Activated T-cell treated with anti-CD3 and anti-CD28 coated beads for 4 hours (primary cell): ENCODE results near the gene NACC2.
A peak's percentile ranks its signal among the peaks of the same experiment; 100 is the strongest.
"Not testable (repeated sequence)": the region's sequence is repeated elsewhere in the genome, so short reads cannot be mapped to it uniquely, and the experiment has no call there.

Source experiments
- DNase-seq: peaks from one replicate; pipeline ENCODE4 v3.0.0-alpha.2; 2020

NACC2 gene

GRCh38 chr9:136109351-136110081 lies 14.4 kb upstream of the NACC2 start:
- peak; percentile 79 for DNase-seq

DNA sequence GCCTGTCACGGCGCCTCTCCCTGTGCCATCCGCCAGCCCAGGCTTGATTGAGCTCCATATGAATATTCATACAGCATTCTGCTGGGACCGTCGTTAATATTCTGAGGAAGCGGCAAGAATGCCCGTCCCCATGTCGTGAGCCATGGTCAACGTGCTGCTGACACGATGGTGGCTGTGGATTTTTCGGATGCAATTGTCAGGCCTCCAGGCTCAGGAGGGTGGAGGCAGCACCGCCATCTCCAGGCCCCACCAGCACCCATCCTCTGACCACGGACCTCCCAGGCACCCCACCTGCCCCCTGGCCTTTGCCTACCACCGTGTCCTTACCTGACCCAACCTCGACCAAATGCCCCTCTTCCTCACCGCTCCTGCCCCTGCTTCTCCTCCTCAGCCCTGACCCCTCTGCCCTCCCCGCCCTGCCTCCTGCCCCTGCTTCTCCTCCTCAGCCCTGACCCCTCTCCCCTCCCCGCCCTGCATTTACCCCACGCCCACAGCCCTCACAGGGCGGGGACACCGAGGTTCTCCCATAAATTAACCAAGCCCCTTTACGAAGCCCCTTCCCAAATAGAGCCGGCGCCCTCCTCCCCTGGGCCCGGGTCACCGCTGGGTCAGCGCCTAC lies 13.7 kb upstream of the NACC2 start:
- DNase-seq = no peak

- no peak for DNase-seq
Observed at GRCh38 chr9:136107953-136108647, 13.0 kb upstream of the NACC2 start.

DNA sequence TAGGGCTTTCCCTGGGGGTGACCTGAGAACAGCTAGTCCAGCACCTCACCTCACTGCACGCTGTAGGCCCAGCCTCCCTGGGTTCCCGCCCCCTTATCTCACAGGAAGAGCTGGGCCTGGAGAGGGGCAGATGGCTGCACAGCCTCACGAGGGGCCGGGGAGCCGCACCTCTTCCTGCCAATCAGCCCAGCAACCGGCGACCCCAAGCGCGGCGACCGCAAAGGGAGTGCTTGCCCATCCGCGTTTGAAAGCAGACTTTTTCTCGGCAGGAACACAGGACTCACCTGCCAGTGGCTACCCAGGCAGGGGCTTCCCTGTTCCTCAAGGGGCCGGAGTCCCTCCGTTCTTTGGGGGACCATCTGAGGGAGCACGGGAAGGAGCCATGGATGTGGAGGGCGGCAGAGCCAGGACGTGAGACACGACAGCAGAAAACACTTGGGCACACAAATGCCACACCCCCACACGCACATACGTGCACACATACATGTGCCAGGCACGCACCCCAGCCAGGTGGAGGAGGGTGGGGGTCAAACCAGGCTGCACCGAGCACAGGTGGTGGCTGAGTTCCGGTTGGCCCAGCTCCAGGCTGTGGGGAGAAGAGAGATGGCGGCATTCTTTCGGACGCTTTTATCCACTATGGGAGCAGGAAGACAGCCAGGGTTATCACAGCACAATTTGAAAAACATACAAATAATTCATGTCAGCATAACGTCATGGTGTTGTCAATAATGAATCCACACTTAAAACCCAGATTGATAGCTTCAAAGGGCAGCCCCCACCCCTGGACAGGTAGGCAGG lies 12.3 kb upstream of the NACC2 start:
- DNase-seq = no peak

- no peak for DNase-seq
Observed at GRCh38 chr9:136105398-136106135, 10.5 kb upstream of the NACC2 start.

- DNase-seq = no peak
Observed at GRCh38 chr9:136104916-136105315, 9.8 kb upstream of the NACC2 start.

- DNase-seq = no peak
Observed at GRCh38 chr9:136104488-136104800, 9.4 kb upstream of the NACC2 start.

DNA sequence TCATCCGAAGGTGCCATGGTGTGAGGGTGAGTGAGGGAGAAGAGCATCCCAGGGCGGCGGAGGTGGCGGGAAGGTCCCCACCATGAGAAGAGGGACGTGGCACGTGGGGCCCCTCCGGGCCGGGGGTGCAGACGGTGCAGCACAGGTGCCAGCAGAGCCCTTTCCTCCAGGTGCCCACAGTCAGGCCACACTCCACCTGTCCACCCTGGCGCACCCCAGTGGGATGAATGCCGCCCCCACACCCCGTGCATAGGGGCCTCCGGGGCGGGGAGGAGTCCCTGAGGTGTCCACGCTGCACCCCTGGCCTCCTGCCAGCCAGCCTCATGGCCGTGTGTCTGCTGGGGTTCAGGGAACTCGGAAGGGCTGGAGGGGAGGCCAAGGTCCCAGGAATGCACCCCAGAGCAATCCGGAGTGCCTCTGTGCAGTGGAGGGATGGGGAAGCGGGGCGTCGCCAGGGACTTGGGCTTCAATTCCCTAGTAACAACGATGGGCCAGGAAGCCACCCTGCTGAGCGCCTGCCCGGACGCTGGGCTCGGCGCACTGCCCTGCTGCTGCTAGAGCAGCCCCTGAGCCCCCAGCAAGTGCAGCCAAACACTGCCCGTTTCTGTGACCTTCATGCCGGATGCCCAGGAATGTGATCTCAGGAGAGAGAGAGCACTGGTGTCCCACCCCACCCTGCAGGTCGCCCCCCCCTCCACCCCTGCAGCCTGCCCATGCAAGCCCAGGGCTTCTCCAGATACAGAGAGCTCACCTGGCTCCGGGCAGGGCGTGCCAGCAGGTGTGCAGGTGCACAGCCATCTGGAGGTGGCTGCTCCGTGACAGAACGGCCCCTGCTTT lies 8.8 kb upstream of the NACC2 start:
- DNase-seq = no peak

DNA sequence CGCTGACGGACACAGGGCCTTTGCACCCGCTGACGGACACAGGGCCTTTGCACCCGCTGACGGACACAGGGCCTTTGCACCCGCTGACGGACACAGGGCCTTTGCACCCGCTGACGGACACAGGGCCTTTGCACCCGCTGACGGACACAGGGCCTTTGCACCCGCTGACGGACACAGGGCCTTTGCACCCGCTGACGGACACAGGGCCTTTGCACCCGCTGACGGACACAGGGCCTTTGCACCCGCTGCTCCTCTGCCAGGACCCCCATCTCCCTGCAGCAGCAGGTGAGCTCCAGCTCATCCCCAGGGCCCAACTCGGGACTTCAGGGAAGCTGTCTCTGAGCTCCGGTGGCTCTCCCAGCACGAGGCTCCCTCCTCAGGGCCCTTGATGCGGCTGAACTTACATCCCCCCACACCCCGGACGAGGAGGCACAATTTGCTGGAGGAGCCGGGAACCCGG lies 6.6 kb upstream of the NACC2 start:
- not testable (repeated sequence) for DNase-seq

- no peak for DNase-seq
Observed at GRCh38 chr9:136100700-136101614, 5.9 kb upstream of the NACC2 start.

DNA sequence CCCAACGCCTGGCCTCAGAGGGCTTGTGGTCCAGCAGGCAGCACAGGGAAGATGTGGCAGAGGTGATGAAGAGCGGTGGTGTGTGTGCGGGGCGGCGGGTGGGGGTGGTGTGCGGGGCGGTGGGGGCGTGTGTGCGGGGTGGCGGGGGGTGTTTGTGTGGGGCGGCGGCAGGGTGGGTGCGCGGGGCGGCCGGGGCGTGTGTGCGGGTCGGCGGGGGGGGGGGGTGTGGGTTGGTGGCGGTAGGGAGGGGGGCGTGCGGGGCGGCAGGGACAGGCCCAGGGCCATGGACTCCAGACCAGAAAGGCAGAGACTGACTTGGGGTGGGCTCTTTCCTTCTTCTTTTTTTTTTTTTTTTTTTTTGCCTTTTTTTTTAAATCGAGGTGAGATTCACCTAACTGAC lies 4.5 kb upstream of the NACC2 start:
- DNase-seq = no peak

GRCh38 chr9:136098844-136099243 lies 3.8 kb upstream of the NACC2 start:
- DNase-seq = no peak

GRCh38 chr9:136098210-136098609 lies 3.1 kb upstream of the NACC2 start:
- DNase-seq = no peak

DNA sequence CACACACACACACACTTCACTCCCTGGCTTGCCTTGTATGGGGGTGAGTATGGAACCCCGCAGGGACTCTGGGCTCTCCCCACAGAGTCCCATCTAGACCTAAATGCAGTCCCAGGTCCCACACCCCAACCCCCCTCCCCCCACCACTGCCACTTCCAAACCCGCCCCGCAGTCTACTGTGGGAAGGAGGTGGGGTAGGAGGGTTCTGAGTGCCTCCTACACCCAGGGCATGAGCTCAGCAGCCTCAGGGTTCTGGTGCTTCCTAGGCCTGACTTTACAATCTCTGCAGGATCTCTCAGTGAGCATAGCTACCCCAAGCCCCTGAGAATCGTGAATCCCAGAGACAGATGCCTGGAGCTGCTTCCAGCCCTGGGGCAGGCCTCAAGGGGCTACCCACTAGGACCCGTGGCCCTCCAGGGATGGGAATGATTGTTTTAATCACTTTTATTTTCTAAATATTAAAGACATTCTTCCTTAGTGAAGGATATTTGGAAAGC lies 1.5 kb upstream of the NACC2 start:
- no peak for DNase-seq

GRCh38 chr9:136093995-136094881 lies 851 bp downstream of the NACC2 start:
- peak; percentile 60 for DNase-seq

- DNase-seq = no peak
Observed at GRCh38 chr9:136093346-136093986, 1.6 kb downstream of the NACC2 start.

- no peak for DNase-seq
Observed at GRCh38 chr9:136092741-136093140, 2.3 kb downstream of the NACC2 start.

DNA sequence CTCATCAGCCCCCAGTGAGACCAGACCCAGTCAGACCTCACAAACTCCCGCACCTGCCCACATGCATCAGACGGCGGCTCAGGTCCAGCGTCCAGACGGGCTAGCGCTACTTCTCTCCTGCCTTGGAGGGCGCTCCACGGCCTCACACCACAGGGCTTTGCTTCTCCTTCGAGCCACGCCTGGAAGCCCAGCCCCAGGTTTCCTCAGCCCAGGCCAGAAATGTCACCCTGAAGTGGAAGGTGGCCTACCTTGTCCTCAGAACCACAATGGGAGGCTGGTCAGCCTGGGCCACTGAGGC lies 2.8 kb downstream of the NACC2 start:
- no peak for DNase-seq
